NOMO-1 treated with DMSO at 0.1 percent for 48 hours (cell line): Measurements from ENCODE around the gene RGPD3.
"Not testable (repeated sequence)": the region's sequence is repeated elsewhere in the genome, so short reads cannot be mapped to it uniquely, and the experiment has no call there.

Experiments
- DNase-seq: peaks from one replicate; lab custom pipeline; 2025; ENCODE audit not compliant: unreplicated experiment; lab: John Stamatoyannopoulos, UW

RGPD3 gene

DNA sequence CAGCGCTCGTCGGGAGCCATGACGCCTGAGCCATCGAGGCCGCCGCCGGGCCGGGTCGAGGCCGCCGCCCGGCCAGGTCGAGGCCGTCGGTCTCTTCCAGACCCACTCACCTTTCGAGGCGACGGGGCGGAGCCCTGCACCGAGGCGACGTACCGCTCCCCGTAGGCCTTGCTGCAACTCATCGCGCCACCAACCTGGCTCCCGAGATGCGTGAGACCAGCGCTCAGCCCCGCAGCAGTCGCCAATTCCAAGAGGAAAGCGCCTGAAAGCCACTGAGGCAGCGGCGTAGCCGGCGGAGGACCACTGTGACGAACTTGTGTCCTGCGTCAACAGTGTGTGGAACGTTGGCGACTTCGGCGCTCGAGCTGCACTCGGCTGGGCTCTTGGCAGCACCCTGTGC lies at the start of gene RGPD3:
RGPD3 (minus strand) TSS at position 307 of the 400 bp plus-strand sequence; CDS start at position 182, 125 bp downstream.
- not testable (repeated sequence) for DNase-seq

DNA sequence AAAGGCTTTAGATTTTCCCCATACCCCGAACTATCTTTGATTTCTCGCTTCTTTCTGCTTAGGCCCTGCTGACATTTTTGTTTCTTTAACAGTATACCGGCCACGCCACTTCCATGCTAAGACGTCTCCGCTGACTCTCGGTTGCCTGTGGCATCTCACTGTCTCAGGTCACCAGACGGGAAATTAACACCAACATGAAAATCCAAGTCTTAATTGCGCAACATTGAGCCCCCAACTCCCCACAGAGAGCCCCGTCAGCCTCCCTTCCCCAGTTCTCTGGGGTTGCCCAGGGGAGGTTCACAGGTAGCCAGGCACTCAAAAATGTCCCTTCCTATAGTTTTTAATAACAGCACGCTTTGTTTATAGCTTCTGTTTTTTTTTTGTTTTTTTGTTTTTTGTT lies 49.1 kb upstream of the RGPD3 start:
- no peak for DNase-seq

DNA sequence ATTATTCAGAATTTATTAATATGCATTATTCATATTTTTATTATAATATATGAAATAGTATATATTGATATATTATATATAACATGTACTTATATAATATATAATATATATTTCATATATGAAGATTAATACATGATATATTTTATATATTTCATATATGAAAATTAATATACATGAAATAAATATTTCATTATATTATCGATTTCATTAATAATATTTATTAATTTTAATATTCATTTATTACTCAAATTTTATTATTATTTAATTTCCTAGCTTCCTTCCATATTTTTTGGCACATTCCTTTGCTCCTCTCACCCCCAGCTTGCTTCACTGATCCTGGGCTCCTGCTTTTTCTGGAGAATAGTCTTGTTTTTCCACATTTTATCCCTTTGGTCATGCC lies 48.7 kb upstream of the RGPD3 start:
- DNase-seq: no peak

DNA sequence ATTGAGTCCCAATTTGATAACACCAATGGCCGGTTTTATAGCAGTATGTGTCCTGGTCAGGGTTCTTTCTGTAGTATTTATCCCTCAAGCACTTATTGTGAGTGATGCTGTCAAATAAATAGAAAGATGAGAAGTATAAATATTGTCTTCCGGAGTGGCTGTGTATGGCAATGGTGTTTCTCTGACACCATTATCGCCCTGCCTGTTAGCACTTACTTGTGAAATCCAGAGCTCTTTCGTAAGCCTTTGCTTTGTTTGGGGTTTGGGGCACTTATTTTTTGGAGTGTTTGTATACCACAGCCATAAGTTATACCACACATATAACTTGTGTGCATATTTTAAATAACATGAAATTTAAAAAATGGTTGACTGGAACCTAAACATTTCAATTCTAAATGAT lies 48.2 kb upstream of the RGPD3 start:
- no peak for DNase-seq

DNA sequence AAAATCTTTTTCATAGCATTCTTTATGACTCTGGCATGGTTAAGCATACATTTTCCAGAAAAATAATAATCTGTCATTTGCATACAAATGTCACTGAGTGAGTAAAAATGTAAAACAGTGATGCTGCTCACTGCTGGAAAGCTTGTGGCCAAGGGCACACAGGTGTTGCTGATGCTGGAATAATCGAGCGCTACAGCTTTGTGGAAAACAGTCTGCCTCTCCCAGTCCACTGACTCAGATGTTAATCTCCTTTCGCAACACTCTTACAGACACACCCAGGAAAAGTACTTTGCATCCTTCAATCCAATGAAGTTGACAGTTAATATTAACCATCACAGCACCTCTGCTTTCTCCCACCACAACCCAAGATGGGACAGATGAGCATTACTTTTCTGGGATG lies 46.6 kb upstream of the RGPD3 start:
- DNase-seq: not testable (repeated sequence)

DNA sequence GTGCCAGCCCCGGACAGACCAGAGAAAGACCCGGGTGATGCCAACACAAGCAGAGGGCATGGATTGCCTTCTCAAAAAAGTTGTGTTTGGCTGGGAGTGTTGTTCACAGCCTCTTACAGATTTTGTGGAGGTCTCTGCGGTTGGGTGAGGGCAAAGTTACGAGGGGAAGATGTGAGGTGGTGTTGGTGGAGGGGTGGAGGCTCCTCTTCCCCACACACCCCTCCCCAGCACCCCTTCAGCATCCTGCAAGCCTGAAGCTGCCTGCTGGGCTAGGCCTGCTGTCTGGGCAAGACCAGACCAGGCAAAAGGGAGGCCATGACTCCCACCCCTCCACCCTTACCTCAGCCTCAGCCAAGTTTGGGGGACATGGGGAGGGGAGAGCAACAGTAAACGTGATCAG lies 45.2 kb upstream of the RGPD3 start:
- DNase-seq: not testable (repeated sequence)

DNA sequence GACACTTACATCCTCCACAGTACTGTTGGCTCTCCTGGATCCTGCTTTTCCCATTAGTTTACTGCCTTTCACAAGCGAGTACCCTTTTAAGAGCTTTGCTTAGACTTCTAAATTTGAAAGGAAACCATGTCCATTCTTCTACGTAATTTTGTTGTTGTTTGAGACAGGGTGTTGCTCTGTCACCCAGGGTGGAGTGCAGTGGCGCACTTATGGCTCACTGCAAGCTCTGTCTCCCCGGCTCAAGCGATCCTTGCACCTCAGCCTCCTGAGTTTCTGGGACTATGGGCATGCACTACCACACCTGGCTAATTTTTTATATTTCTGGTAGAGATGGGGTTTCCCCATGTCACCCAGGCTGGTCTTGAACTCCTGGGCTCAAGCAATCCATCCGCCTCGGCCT lies 43.7 kb upstream of the RGPD3 start:
- not testable (repeated sequence) for DNase-seq

DNA sequence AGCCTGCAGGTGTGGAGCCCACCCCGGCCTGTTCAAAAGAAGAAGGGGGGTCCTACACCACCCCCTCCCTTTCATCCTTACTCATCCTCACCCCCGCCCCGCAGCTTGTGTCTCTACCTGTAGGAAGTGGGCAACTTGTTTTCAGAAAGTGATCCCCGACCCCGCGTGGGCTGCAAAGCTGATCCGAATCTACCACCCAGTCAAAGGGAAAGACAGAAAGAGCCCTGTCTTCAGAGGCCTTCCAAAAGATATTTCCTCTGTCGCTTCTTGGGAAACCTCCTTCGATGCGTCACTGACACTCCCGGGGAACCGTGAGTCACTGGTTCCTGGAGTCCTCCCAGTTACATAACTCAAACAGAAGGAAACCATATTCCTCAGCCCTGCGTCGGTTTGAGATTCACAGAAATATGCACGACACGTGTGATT lies 43.3 kb upstream of the RGPD3 start:
- peak; percentile 30 for DNase-seq

DNA sequence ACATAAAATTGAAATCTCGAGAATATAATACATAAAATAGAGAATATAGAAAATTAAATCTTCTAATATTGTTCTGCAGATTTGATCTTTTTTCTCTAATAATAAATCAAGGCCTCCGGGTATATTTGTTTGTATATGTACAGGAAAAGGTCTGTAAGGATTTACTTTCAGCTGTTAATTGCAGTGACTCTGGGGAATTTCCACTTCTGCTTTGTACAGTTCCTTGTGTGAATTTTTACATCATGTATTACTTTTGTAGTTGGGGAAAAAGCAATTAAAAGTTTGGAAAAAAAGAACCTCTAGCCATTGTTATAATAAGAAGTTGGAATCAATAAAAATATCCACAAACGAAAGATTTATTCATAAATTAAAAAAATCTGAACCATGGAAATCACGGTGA lies 42.6 kb upstream of the RGPD3 start:
- DNase-seq: peak; percentile 36

DNA sequence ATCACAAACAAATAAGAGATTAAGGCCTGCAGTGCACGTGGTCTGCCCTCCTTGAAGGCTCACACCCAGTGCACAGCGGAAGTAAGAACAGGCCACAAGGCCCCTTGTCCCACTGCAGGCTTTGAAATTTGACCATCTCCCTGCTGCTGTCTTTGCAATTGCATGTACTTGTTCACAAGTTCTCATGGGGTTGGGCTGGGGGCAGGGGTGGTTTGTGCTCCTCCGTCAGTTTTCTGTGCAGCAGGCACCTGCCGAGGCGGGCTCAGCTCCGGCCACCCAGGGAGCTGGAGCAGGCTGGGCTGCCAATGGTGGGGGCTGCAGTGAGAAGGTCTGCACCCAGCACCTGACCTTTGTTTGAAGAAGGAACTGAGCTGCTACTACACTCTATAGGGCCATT lies 41.2 kb upstream of the RGPD3 start:
- not testable (repeated sequence) for DNase-seq

DNA sequence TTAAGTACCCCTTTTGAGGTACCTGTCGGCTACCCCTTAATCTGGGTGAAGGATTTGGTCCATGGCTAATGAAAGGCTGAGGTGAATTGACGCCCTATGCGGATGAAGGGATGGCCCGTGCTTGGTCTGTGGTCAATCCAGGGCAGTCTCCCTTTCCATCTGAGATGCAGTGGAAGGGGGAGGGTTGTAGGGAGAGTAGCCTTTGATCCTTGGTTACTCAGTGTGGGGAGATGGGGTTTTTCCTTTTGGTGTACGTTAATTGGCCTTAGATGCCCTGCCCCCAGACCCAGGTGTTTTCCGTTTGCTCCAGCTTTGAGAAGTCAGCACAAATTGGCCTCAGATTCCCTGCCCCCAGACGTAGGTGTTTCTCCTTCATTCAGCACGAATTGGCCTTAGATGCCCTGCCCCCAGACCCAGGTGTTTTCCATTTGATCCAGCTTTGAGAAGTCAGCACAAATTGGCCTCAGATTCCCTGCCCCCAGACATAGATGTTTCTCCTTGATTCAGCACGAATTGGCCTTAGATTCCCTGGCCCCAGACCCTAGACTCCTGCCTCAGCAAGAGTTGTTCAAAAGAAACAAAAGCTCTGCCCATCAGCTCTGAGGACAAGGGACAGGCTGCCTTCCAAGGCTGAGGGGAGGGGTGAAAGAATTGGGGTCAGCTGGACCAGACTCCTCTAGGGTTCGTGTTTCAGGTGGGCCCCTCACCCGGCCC lies 40.6 kb upstream of the RGPD3 start:
- DNase-seq: not testable (repeated sequence)

DNA sequence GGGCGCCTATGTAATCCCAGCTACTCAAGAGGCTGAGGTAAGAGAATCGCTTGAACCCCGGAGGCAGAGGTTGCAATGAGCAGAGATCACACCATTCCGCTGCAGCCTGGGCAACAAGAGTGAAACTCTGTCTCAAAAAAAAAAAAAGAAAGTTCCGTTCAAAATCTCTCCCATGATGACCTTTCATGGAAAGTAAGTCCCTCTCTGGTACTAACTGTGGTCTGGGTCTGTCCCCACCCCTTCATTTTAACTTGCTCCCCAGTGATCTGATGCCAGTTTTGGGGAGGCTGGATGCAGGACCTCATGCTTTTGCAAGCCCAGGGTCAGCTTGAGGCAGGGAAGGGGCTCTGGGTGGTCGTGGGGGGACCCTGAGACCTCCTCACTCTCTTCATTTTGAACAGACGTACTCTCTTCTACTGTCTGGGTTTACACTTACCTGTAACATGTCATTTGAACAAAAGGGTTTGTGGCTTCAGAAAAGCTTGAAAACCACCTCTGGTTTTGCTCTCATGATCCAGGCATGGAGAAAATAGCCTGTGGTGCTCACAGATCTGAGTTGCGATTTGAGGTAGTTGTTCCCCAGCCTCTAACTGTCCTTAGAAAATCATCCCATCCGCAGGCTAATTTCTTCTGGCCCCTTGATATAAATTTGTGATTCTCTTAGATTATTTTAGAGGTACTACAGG lies 37.9 kb upstream of the RGPD3 start:
- not testable (repeated sequence) for DNase-seq

DNA sequence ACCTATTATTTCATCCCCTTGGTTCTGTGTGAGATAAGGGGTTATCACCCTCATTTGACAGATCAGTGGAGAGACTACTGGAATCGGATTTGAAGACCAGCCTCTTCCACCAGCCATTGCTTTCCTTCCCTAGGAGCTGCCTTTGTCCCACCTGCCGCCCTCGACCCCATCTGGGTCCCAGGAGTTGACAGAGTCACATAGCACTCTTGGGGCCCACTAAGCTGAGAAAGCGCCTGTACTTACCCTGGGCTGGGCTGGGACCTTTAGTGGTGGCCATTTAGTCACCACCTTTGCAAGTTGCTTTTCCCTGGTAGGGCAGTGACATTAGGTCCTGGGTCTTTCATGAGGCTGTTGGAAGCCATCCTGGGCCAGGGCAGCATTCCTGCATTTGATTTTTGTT lies 36.6 kb upstream of the RGPD3 start:
- DNase-seq: not testable (repeated sequence)

DNA sequence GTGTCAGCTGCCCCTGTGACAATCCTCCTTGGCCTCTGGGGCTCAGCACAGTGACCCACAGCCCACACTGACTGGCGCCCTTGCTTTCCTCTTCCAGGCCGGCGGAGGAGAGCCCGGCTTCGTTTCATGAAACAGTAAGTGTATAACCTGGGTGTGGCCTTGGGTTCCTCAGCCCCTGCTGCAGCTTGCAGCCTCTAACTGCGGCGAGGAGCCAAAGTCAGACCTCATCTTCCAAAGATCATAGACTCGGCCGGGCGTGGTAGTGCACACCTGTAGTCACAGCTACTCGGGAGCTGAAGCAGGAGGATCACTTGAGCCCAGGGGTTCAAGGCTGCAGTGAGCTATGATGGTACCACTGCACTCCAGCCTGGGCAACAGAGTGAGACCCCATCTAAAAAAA lies 36.0 kb upstream of the RGPD3 start:
- DNase-seq: not testable (repeated sequence)

DNA sequence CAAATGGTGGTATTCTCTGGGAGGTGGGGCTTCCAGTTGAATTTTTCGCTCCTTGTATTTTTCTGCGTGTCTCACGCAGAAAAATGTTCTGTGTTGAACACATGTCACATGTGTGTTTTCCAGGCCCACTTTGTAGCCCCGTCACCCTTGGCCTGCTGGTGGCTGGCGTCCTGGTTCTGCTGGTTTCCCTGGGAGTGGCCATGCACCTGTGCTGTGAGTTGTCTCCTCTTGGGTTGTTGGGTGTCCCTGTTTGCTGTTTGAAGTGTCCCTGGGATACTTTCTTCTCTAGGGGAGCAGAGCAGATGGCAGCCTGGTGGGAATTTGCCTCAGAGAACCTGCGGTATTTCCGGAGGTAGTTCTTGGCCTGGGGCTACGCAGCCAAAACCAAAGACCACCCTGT lies 34.1 kb upstream of the RGPD3 start:
- DNase-seq: not testable (repeated sequence)

DNA sequence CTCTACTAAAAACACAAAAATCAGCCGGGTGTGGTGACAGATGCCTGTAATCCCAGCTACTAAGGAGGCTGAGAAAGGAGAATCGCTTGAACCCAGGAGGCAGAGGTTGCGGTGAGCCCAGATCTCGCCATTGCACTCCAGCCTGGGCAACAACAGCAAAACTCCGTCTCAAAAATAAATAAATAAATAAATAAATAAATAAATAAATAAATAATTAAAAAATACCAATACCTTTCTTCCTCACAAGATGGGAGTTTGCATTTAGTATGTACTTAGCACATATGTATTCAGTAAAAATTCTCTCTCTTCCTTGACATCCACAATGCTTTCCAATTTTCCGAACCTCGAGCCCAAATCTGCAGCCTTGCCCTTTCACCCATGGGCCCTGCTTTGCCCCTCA lies 32.1 kb upstream of the RGPD3 start:
- not testable (repeated sequence) for DNase-seq

DNA sequence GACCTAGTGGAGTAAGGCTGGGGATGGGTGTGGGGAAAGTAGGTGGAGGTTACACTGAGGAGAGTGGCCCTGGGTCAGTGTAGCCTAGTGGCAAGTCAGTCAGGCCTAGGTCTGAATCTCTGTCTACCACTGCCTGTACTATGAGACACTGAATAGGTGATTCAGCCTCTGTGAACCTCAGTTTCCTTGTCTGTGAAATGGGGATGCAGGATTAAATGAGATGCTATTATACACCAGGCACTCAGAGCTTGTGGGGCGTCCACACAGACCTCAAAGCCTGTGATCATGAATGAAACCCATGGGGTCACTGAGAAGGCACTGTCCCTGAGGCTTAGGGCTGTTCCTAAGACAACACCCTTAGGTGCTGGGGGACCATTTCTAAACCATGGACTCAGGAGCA lies 30.3 kb upstream of the RGPD3 start:
- DNase-seq: not testable (repeated sequence)

DNA sequence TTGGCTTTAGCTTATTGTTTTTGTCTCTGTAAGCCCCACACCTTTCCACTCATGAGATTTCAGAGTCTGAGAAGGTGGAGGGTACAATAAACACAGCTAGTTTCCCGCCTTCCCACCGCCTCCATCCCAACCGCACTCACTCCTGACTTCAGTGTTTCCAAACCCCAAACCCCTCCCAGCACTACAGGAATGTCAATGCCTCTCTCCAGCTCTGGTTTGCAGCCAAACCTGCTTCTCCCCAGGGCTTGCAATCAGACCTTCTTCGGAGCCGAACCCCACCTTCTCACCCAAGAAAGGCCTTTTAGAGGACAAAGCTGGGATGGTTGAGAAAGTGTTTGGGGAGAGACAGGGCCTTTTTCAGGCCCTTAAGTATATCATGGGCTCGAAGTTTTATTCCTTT lies 24.7 kb upstream of the RGPD3 start:
- DNase-seq: not testable (repeated sequence)

DNA sequence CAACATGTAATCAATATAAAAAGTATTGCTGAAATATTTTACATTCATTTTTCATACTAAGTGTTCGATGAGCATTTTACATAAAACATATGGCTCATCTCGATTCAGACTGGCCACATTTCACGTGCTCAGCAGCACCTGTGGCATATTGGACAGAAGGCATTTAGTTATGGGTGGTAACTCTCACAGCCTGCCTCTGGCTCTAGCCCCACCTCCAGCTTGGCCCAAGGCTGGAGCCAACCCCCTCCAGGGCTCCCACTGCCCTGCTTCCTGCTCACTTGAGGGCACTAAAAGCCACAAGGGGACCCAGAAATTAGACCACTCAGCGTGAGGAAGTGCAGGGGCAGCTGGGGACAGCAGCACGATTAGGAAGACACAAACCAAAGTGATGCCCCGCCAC lies 24.2 kb upstream of the RGPD3 start:
- DNase-seq: not testable (repeated sequence)

DNA sequence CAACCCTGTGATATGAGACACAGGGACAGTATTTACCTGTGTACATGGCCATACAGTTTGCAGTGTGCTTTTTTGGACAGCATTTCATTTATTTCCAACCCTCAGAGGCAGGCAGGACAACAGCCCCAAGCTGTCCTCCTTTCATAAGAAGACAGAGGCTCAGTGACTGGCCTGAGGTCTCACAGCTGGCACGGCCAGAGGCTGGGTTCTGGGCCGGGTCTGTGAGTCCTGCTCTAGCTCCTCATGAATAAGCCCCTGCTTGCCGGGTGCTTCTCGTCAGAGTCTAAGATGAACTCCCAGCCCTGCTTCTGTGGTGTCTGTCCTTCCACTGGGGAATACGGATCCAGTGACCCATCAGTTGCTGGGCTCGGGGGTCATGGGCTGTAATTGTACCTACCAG lies 21.5 kb upstream of the RGPD3 start:
- not testable (repeated sequence) for DNase-seq

DNA sequence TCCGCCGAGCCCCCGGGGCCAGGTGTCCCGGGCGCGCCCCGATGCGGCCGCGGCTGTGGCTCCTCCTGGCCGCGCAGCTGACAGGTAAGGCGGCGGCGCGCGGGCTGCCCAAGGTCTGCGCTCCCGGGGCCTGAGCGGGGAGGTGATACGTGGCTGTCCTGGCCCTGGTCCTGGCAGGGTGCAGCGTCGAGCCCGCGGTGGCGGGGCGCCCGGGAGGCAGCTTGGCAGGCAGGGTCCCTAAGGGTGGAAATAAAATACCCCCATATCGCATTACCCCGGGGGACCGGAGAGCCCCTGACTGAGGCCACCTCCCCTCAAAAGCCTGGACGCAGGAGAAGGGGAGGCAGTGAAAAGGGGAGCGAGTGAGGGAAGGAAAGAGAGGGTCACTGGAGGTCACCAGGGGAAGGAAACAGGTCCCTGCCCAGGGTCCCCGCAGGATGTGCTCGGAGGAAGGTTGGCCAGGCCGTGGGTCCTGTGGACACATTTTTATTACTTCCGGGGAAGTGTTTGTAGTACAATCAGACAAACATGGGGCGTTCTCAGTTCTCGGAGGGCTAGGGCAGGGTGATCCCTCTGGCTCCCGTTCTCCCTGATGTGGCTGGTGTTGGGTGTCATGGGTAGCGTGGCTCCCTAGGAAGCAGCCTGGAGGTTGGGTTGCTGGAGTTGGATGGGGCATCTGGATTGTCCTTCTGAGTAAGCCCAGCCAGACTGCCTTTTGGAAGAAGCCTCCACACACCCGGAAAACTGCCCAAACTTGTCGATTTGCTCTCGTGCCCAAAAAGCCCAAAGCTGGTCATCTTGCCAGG lies 19.4 kb upstream of the RGPD3 start:
- DNase-seq: not testable (repeated sequence)
